ENCODE measurements around the gene ITPR1. TPM values are rescaled to one million over a fixed set of nuclear protein-coding genes. Genes with fewer than 3 reads are reported as not detected.

The ITPR1 gene
- total RNA-seq, 4 donors from 2014 or later, result 9.5 to 24.1 (median 17.5) TPM

GRCh38 chr3:4724051-4724629, 231.0 kb downstream of the ITPR1 start:
- no peak for DNase-seq (ENCODE audit: low spot score in 2 of 2)
- WGBS, 2 donors, result 81 to 84% methylated on average over 10 of the region's 10 CpGs
- no peak overlapping the region for H3K4me3 ChIP-seq (ENCODE audit: low read depth, poor library complexity, severe bottlenecking)
- TF ChIP-seq CTCF (IDR thresholded peaks at IDR 0.05) (no peak), POLR2A (IDR thresholded peaks at IDR 0.05) (no peak)
- intact Hi-C loops (cut with DNase I; ENCODE audit: low total_unique reads), result loop anchor here (5.0 kb wide), 1 partner anchor 253 kb away; the partner anchor contains the start of gene BHLHE40

DNA sequence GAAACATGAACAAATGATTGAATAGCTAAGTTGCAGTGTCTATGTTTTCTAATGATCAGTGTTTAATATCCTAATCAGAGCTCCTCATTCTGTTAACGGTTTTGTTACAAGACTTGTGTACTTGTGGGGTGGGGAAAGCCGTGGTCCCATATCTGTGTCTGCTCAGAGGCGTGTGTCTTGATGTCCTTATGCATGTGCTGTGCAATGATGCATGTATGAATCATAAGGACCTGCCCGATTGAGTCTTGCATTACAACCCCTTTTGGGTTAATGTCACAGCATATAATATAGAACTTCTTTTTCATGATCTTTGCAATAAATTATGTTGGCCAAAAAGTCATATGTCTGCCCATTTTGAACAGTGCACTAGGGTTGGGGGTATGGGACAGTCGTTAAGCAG, 233.4 kb downstream of the ITPR1 start:
- no peak overlapping the region for H3K4me3 ChIP-seq (ENCODE audit: low read depth, poor library complexity, severe bottlenecking)
- intact Hi-C loops (cut with DNase I; ENCODE audit: low total_unique reads), result no loop called here
- TF ChIP-seq CTCF (IDR thresholded peaks at IDR 0.05) (no peak), POLR2A (IDR thresholded peaks at IDR 0.05) (no peak)
- 74 to 80% methylated on average over 5 of the region's 5 CpGs for WGBS, 2 donors
- DNase-seq (ENCODE audit: low spot score in 2 of 2), result no peak

DNA sequence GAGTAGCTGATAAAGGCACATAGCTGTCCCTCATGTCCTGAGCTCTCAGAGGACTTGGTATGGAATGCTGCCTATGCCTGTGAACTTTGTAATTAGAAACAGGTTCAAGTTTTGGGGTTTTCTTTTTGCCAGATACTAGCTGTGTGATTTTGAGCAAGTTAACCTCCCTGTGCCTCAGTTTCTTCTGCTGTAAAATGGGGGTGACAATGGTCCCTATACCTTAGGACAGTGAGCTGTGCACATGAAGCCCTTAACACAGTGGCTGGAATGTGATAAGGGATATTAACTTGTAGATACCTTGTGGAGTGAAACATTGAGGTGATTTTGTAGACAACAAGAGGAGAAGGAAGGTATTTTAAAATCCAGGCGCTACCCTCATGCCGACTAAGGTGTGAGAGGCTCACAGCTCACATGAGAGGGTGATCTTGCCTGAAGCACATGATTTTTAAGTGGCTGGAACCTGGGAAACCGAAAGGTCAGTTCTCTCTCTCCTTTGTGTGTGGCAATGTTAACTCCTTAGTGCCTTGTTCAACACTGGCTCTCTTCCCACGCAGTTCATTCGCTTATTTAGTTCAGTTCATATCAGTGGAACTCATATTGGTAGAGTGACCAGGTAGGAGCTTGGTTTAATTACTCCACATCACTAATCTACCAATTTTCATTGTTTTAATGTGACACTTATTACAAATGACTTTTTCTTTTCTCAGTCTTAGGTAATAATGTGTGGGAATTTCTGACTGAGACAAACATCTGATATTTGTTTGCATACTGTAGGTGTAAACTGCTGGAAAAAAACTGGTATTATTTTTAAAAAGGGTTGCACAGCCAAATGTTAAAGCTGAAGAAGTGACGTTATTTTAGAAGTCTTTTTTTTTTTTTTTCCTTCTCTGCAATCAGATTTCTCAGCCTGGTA, 236.2 kb downstream of the ITPR1 start:
- intact Hi-C loops (cut with DNase I; ENCODE audit: low total_unique reads), result no loop called here
- DNase-seq (ENCODE audit: low spot score in 2 of 2), result no peak
- no peak overlapping the region for H3K4me3 ChIP-seq (ENCODE audit: low read depth, poor library complexity, severe bottlenecking)
- TF ChIP-seq CTCF (IDR thresholded peaks at IDR 0.05), result no peak
- no peak for TF ChIP-seq POLR2A (IDR thresholded peaks at IDR 0.05)
- WGBS, 2 donors, result 83 to 84% methylated on average over 6 of the region's 6 CpGs

DNA sequence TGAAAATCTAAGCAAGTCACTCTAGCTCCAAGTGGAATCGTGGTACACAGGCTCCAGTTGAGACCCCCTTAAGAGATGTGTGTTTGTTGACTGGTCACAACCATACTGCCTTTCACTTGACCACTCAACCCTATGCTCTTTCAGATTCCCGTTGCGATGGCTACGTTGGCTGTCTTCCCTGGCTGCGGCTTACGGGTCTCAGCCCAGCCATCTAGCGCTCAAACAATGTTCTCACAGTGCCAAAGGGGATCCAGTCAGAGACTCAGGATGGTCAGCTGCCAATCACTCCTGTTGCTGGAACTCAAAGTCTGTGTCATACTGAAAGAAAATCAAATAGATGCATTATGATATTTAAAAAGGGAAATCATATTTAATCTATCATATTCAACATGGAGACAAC, 237.6 kb downstream of the ITPR1 start:
- TF ChIP-seq CTCF (IDR thresholded peaks at IDR 0.05) (no peak), POLR2A (IDR thresholded peaks at IDR 0.05) (no peak)
- WGBS, 2 donors, result 91 to 94% methylated on average over 7 of the region's 7 CpGs
- DNase-seq (ENCODE audit: low spot score in 2 of 2), result no peak
- H3K4me3 ChIP-seq (ENCODE audit: low read depth, poor library complexity, severe bottlenecking), result no peak overlapping the region
- intact Hi-C loops (cut with DNase I; ENCODE audit: low total_unique reads), result no loop called here

DNA sequence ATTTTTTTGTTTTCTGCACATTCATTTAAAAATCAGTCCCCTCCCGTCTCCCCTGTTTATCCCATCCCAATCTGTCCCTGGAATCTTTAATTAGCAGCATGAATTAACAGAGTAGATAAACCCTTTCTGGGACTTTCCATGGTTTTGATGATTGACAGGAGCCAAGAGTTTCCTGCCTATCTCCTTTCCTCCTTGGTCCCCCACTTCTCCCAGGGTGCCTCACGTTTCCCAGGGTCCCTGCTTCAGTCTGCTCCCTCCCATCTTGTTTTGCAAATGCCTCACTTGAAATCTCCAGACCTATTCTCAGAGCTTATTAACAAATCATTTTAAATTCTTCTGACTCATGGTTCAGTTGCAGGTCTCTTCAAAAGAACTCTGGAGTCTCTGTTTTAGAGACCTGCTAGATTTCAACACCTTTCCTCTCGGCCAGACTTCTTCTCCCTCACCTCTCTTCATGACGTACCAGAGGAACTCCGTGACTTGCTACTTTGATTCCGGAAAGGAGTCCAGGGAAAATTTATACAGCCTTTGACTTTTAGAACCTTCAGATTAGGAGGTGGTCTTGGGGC, 238.5 kb downstream of the ITPR1 start:
- H3K4me3 ChIP-seq (ENCODE audit: low read depth, poor library complexity, severe bottlenecking), result no peak overlapping the region
- 80 to 81% methylated on average over 6 of the region's 6 CpGs for WGBS, 2 donors
- intact Hi-C loops (cut with DNase I; ENCODE audit: low total_unique reads), result no loop called here
- no peak for TF ChIP-seq CTCF (IDR thresholded peaks at IDR 0.05)
- TF ChIP-seq POLR2A (IDR thresholded peaks at IDR 0.05), result no peak
- no peak for DNase-seq (ENCODE audit: low spot score in 2 of 2)
